Chondrocyte (in vitro differentiated cells): ENCODE measurements around the gene CLCN6. TPM values are rescaled to one million over a fixed set of nuclear protein-coding genes. Genes with fewer than 3 reads are reported as not detected.

ENCODE experiments used
- DNase-seq: peaks from one replicate; pipeline ENCODE4 v3.0.0; 2021; ENCODE audit warnings: mixed read lengths, low spot score
- H3K27ac Mint-ChIP-seq: one replicate; pipeline ENCODE4 v1.8.0; 2021; ENCODE audit warnings: mild to moderate bottlenecking, moderate library complexity, mixed read lengths; ENCODE audit not compliant: unreplicated experiment
- H3K27me3 Mint-ChIP-seq: 2 replicates; pipeline ENCODE4 v1.8.0; 2021; ENCODE audit warnings: low read depth, mixed read lengths
- H3K36me3 Mint-ChIP-seq: 2 replicates; pipeline ENCODE4 v1.8.0; 2021; ENCODE audit warnings: low read depth, mixed read lengths
- H3K4me1 Mint-ChIP-seq: 2 replicates; pipeline ENCODE4 v1.8.0; 2021; ENCODE audit warnings: low read depth, mild to moderate bottlenecking, mixed read lengths
- H3K4me3 Mint-ChIP-seq: one replicate; pipeline ENCODE4 v1.8.0; 2021; ENCODE audit warnings: mild to moderate bottlenecking, moderate library complexity, mixed read lengths; ENCODE audit not compliant: unreplicated experiment
- H3K9me3 Mint-ChIP-seq: 2 replicates; pipeline ENCODE4 v1.8.0; 2021; ENCODE audit warnings: low read depth, mixed read lengths
- total RNA-seq: library from RNA; stranded (reverse); gene quantifications from 3 replicates; pipeline ENCODE4 v1.2.1, GENCODE V29; 2021
- TF ChIP-seq, protein P1 (sequence below): fragments of 200-600 bp; sonication (generic); IDR thresholded peaks from 2 replicates; pipeline ENCODE4 v1.5.0; 2021; ENCODE audit warnings: antibody characterized with exemption, mild to moderate bottlenecking, moderate library complexity

CLCN6 gene
- total RNA-seq, 1 donor from 2014 or later: 22.2 TPM

DNA sequence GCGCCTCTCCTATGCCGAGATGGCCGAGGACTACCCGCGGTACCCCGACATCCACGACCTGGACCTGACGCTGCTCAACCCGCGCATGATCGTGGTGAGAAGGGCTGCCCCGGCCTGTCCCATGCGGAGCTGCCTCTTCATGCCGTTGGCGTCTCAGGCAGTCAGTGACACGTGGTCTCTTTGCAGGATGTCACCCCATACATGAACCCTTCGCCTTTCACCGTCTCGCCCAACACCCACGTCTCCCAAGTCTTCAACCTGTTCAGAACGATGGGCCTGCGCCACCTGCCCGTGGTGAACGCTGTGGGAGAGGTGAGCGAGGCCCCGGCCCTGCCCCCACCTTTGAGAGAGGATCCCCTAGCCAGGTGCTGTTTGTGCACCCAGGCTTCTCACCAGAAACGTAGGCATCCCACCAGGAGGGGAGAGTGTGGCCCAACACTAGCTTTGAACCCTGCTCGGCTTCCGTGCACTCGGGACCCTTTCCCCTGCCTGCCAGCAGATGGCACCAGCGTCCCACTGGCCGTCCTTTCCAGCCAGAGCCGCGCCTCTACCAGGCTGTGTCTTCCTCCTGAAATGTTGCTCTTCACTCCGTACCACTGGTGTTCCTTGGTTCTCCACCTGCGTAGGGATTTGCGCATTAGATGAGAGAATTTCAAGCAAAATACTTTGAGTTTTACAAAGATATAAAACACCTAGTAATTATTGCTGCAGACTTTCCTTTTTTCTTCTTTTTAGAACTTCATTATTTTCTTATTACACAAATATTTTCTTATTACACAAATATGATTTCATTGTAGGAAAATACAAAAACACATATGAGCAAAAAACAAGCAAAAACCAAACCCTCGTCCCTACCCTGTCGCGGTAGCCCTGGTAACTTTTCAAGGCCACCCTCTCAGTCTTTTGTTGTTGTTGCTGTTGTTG lies 32.6 kb downstream of the CLCN6 start:
- DNase-seq: no peak

DNA sequence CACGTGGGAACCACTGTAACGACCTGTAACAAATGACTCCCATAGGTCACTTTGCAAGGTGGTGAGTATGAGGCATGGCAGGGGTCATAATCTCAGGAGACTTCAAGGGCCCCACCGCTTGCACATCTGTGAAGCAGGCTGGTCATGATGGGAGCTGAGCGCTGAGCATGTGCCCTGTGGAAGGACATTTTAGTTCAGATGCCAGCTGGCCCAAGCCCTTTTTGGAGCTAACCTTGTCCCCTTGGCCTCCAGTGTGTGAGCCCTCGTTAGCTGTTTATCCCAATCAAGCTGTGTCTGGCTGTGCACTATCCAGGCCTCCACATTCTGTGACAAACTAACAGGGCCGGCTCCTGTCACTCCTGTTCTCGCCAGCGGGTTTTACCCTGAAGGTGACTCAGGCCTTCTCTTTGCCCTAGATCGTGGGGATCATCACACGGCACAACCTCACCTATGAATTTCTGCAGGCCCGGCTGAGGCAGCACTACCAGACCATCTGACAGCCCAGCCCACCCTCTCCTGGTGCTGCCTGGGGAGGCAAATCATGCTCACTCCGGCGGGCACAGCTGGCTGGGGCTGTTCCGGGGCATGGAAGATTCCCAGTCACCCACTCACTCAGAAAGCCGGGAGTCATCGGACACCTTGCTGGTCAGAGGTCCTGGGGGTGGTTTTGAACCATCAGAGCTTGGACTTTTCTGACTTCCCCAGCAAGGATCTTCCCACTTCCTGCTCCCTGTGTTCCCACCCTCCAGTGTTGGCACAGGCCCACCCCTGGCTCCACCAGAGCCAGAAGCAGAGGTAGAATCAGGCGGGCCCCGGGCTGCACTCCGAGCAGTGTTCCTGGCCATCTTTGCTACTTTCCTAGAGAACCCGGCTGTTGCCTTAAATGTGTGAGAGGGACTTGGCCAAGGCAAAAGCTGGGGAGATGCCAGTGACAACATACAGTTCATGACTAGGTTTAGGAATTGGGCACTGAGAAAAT lies 34.0 kb downstream of the CLCN6 start:
- H3K4me1 Mint-ChIP-seq: peaks cover 20% of the 10 kb centered on the region
- TF ChIP-seq, protein P1, sequence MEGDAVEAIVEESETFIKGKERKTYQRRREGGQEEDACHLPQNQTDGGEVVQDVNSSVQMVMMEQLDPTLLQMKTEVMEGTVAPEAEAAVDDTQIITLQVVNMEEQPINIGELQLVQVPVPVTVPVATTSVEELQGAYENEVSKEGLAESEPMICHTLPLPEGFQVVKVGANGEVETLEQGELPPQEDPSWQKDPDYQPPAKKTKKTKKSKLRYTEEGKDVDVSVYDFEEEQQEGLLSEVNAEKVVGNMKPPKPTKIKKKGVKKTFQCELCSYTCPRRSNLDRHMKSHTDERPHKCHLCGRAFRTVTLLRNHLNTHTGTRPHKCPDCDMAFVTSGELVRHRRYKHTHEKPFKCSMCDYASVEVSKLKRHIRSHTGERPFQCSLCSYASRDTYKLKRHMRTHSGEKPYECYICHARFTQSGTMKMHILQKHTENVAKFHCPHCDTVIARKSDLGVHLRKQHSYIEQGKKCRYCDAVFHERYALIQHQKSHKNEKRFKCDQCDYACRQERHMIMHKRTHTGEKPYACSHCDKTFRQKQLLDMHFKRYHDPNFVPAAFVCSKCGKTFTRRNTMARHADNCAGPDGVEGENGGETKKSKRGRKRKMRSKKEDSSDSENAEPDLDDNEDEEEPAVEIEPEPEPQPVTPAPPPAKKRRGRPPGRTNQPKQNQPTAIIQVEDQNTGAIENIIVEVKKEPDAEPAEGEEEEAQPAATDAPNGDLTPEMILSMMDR: no peak
- H3K27me3 Mint-ChIP-seq: no peaks in the 10 kb centered on the region
- no peaks in the 10 kb centered on the region for H3K9me3 Mint-ChIP-seq
- H3K27ac Mint-ChIP-seq: no peak overlapping the region
- H3K4me3 Mint-ChIP-seq: no peak overlapping the region
- peaks cover 47% of the 10 kb centered on the region for H3K36me3 Mint-ChIP-seq
- DNase-seq: no peak

More for the DNA sequence above, 32.6 kb downstream of the CLCN6 start:
- no peak overlapping the region for H3K4me3 Mint-ChIP-seq
- TF ChIP-seq, protein P1: peak; percentile 96
- peaks cover 20% of the 10 kb centered on the region for H3K4me1 Mint-ChIP-seq
- H3K27ac Mint-ChIP-seq: no peak overlapping the region
- peaks cover 46% of the 10 kb centered on the region for H3K36me3 Mint-ChIP-seq
- H3K27me3 Mint-ChIP-seq: no peaks in the 10 kb centered on the region
- H3K9me3 Mint-ChIP-seq: no peaks in the 10 kb centered on the region

DNA sequence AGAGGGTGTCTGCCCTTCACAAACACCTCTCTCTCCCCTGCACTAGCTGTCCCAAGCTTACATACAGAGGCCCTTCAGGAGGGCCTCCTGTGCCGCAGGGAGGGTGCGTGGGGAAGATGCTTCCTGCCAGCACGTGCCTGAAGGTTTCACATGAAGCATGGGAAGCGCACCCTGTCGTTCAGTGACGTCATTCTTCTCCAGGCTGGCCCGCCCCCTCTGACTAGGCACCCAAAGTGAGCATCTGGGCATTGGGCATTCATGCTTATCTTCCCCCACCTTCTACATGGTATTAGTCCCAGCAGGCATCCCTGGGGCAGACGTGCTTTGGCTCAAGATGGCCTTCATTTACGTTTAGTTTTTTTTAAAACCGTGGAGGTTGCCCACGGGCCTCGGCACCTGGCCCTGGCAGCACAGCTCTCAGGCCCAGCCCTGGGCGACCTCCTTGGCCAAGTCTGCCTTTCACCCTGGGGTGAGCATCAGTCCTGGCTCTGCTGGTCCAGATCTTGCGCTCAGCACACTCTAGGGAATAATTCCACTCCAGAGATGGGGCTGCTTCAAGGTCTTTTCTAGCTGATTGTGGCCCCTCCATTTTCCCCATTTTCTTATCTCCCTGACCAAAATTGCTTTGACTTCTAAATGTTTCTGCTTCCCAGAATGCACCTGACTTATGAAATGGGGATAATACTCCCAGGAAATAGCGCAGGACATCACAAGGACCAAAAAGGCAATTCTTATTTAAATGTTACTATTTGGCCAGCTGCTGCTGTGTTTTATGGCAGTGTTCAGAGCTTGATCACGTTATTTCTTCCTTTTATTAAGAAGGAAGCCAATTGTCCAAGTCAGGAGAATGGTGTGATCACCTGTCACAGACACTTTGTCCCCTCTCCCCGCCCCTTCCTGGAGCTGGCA lies 35.5 kb downstream of the CLCN6 start:
- Mint-ChIP-seq H3K9me3 (no peaks in the 10 kb centered on the region), H3K27me3 (no peaks in the 10 kb centered on the region), H3K4me1 (peaks cover 20% of the 10 kb centered on the region), H3K27ac (no peak overlapping the region), H3K4me3 (no peak overlapping the region), H3K36me3 (peaks cover 45% of the 10 kb centered on the region)
- TF ChIP-seq, protein P1: no peak
- no peak for DNase-seq

DNA sequence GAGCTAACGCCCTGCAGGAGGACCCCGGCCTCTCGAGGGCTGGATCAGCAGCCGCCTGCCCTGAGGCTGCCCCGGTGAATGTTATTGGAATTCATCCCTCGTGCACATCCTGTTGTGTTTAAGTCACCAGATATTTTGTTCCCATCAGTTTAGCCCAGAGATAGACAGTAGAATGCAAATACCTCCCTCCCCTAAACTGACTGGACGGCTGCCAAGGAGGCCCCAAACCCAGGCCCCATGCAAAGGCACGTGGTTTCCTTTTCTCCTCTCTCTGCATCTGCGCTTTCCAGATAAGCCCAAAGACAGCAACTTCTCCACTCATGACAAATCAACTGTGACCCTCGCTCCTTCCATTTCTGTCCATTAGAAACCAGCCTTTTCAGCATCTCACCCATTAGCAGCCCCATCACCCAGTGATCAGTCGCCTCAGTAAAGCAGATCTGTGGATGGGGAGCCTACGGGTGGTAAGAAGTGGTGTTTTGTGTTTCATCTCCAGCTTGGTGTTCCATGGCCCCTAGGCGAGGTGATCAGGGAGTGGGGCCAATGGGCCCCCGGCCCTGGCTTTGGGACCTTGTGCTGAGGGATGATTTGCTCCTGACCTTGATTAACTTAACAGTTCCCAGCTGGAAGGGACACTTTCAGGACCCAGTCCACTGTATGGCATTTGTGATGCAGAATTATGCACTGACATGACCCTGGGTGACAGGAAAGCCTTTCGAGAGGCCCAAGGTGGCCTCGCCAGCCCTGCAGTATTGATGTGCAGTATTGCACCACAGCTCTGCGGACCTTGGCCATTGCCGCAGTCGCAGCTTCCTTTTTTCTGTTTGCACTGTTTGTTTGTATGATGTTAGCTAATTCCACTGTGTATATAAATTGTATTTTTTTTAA lies 36.4 kb downstream of the CLCN6 start:
- TF ChIP-seq, protein P1: no peak
- Mint-ChIP-seq H3K27ac (no peak overlapping the region), H3K4me1 (peaks cover 20% of the 10 kb centered on the region), H3K4me3 (no peak overlapping the region), H3K9me3 (no peaks in the 10 kb centered on the region), H3K36me3 (peaks cover 47% of the 10 kb centered on the region), H3K27me3 (no peaks in the 10 kb centered on the region)
- no peak for DNase-seq
